KBM-7 (cell line): ENCODE results near the gene SPAG6.

Source experiments
- DNase-seq: peaks from one replicate; pipeline ENCODE4 v3.0.0-alpha.2; 2015
- in situ Hi-C: fragments of 300-500 bp; cut with MboI; formaldehyde crosslinking; loops from 2 replicates; pipeline ENCODE4 v1.14.3; 2020; ENCODE audit warnings: low sequenced_read_pairs, low pct_unique_long_range_greater_than_20kb, mixed read lengths

SPAG6 gene

GRCh38 chr10:22445495-22445894, 100.2 kb downstream of the SPAG6 start:
- no peak for DNase-seq
- in situ Hi-C loops = no loop called here

DNA sequence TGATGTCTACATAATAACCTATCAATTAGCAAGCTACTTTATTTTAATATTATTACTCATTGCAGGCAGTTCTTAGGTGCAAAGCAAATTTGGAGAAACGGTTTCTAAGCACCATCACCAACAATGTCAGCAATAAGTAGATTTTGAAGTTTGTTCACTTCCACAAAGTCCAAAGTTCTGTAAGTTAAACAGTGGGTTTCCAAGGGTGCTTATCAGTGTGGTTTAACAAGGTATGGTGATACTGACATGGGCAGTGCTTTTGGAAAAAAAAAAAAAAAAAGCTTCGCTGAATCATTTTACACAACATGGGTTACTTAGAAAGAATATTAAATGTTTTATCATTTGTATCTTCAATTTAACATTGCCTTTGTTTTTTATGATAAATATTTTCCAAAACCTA, 101.8 kb downstream of the SPAG6 start:
- in situ Hi-C loops = no loop called here

DNA sequence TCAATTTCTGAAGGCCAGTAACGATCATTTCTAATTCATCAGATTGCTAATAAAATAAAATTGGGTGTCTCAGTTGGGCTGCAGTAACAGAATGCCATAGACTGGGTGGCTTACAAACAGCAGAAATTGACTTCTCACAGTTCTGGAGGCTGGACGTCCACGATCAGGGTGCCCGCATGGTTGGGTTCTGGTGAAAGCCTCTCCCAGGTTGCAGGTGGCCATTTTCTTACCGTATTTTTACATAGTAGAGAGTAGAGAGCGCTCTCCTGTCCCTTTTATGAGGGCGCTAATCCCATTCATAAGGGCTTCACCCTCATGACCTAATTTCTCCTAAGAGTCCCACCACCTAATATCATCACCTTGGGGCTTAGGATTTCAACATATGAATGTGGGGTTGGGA, 106.0 kb downstream of the SPAG6 start:
- DNase-seq = no peak
- in situ Hi-C loops = no loop called here

More for the DNA sequence above, 101.8 kb downstream of the SPAG6 start:
- DNase-seq = no peak

DNA sequence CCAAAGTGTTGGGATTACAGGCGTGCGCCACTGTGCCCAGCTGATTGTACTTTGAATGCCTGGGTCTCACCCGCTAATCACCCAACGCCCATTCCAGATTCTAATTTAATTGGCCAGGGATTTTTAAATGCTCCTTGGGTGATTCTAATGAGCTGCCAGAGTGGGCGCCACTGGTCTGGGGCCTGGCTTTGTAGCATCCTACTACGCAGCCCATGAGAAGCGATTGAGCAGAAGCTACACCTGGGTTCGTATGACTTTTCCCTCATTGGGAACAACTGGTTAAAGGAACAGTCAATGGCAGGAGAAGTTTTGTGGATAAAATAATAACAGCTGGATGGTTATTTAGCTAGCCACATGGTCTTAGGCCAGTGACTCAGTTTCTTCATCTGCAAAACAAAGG, 108.0 kb downstream of the SPAG6 start:
- in situ Hi-C loops = no loop called here
- DNase-seq = no peak

- DNase-seq = no peak
- in situ Hi-C loops = no loop called here
Measured at GRCh38 chr10:22453948-22454591, 108.8 kb downstream of the SPAG6 start.

GRCh38 chr10:22454634-22455033, 109.3 kb downstream of the SPAG6 start:
- in situ Hi-C loops = no loop called here
- no peak for DNase-seq

DNA sequence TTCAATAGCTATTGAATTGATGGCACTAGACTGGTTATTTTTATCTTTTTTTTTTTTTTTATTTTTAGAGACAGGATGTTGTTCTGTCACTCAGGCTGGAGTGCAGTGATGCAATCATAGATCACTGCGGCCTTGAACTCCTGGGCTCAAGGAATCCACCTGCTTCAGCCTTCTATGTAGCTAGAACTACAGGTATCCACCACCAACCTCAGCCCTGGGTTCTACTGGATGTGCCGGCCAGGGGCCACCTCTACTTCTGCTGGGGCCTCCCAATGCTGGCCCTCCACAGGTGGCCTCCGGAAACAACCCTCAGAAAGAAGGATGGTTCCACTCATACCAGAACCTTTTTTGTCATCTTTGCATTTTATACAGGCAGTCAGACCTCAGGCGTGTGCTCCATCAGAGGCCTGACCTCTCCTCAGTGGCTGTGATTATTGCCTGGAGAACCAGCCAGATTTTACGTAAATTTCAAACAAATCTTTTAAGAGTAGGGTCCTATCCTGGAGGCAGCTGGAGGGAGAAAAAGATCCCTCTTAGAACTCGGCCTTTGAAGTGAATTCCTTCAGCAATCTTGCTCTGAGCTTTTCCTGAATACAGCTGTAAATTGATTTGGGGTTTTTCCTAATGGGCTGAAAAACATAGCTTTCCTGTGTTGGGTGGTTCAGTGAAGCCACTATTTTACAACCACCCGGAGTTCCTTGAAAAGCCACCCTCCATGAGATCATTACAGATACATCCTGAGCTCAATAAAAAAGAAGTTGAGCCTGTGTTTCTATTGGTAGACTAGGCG, 110.0 kb downstream of the SPAG6 start:
- in situ Hi-C loops = no loop called here

GRCh38 chr10:22456486-22456885, 111.2 kb downstream of the SPAG6 start:
- in situ Hi-C loops = no loop called here

More for the DNA sequence above, 110.0 kb downstream of the SPAG6 start:
- no peak for DNase-seq

GRCh38 chr10:22458272-22459038, 113.2 kb downstream of the SPAG6 start:
- no peak for DNase-seq
- in situ Hi-C loops = no loop called here

More at GRCh38 chr10:22456486-22456885, 111.2 kb downstream of the SPAG6 start:
- DNase-seq = no peak

DNA sequence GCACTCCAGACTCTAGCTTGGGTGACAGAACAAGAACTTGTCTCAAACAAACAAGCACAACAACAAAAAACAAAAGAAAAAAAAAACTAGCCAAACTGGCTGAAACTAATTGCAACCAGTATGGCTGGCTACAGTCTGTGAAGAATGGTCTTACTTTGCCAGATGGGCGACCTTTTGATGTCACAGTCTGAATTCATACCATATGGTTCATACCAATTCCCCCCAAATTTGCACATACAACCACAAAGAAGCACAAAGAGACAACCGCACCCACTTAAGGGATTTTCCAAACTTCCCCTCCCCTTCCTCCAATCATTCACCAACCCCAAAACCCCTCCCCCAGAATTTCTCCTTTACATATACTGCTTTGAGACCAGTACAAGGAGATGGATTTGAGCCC, 114.2 kb downstream of the SPAG6 start:
- in situ Hi-C loops = no loop called here
- DNase-seq = no peak

DNA sequence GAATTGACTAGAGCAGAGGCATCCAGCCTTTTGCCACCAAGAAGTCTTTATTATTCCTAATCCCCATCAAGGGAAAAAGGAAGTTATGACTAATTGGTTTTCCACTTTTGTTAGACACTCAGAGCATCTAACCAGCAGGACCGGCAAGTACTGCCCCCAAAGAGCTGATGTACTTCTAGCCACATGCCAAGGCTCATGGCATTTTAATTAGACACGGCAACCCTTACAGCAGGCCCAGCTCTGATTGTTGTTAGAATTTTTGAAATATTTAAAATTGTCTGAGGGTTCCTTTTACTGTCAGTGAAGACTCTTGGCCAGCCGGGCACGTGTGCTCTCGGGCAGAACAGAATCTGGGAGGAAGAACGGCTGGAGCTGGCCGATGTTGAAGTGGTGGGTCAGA, 114.8 kb downstream of the SPAG6 start:
- in situ Hi-C loops = no loop called here

DNA sequence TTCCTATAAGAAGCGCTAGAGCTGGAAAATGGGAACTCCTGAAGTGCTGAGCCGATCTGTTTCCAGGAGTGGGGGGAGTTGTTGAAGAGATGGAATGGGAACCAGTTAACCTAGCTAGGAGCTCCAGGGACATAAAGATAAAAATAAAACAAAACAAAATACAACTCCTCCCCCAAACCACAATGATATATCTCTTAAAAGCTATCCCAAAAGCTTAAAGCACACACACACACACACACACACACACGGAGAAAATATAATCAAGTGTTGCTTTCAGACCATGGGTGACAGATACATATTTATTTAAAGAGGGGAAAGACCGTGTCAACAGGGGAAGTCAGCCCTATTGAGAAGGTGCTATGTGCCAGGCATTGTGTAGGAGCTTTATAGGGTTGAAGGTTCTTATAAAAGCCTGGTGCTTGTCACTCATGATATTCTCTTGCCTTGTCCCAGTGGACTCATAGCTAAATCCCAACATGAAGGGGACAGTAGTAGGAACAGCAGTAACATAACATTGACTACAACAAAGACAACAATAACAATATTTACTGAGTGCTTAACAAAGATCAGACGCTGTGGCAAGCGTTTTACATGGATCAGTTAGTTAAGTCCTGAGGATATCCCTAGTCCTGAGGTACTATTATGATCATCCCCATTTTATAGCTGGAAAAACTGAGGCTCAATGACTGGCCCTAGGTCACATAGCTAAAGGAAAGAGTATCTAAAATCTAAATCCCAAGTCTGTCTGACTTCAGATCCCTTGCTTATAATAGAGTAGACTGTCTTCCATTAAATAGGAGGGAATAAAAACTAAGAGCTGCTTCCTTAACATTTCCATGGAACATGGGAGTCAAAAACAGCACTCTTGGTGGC, 115.5 kb downstream of the SPAG6 start:
- DNase-seq = no peak
- in situ Hi-C loops = no loop called here

More for the DNA sequence above, 114.8 kb downstream of the SPAG6 start:
- no peak for DNase-seq

DNA sequence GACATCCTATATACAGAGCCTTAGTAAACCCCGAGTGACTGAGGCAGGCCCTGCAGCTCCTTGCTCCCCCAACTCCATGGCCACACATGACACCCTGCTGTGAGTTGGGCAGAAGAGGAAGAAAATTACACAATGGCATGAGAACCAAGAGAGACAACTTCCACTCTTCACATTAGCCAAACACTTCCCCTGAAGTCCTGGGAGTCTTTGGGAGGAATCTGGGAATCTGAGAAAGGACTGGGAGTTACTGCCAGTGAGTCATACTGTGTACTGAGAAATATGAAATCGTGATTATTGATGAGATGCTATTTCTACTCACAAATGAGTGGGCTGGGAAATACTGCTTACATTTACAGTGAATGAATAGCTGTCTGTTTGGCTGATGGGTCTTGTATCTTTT, 116.6 kb downstream of the SPAG6 start:
- in situ Hi-C loops = no loop called here
- DNase-seq = no peak

DNA sequence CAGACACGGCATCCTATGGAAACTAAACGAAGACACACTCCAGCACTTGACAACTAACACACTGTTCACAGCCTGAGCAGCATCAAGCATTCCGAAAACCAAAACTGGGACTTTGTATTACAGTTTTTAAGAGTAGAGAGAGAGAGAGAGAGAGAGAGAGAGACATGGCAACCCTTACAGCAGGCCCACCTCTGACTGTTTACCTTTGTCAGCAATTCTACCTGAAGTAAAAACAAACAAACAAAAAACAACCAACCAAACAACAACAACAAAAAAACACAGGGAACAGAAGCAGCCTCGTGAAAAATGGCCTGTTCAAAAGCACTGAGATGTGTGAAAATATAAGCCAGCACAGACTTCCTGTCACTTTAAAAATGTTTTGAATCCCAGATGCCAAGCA, 118.0 kb downstream of the SPAG6 start:
- DNase-seq = no peak
- in situ Hi-C loops = no loop called here

DNA sequence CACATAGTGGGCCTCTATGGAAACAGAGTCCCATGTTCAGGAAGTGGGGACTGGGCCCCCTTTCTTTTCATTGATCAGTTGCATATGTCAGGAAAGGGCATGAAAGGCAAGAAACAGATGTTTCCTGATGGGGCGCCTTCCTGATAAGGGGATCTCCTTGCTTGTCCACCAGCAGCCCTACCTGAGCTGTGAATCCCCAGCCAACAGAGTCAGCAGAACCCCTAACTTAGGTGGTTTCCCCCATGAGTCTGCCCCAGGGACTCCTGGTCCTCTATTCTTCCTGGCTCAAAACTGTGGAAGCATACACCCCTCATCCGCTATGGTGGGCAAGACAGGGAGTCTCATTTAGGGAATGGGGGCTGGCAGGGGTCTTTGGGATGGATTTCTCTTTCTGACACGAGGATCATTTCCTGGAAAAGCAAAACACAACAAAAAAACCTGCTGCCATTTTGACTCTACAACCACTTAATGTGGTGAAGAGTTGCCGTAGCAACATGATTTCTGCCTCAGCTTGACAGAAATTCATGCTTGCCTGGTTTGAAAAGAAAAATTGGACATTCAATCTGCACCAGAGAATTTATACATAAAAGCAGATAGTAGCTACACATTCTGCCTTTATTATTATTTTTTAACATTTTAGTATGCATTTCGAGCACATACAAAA, 119.8 kb downstream of the SPAG6 start:
- DNase-seq = no peak
- in situ Hi-C loops = no loop called here

GRCh38 chr10:22466763-22467334, 121.6 kb downstream of the SPAG6 start:
- DNase-seq = no peak
- in situ Hi-C loops = no loop called here
